Tibial nerve (tissue), 3 donors: ENCODE measurements around the gene TNFRSF6B.

ENCODE experiments used
- CTCF ChIP-seq, 5 experiments: fragments of 200-600 bp in 3 of 5; fragments of 450-650 bp in 2 of 5; sonication (generic) in 3 of 5; IDR thresholded peaks; one replicate each; pipeline ENCODE4 v1.5.1; 2016 to 2019; ENCODE audit warnings: antibody characterized with exemption in 5 of 5, mild to moderate bottlenecking in 3 of 5, moderate library complexity in 2 of 5
- POLR2A ChIP-seq, 2 donors: fragments of 450-650 bp; IDR thresholded peaks; one replicate each; pipeline ENCODE4 v1.6.1; 2017; ENCODE audit warnings: antibody characterized with exemption in 2 of 2, mild to moderate bottlenecking in 2 of 2, moderate library complexity in 2 of 2

GRCh38 chr20:63741676-63742380 is 45.4 kb downstream of the TNFRSF6B start:
- TF ChIP-seq POLR2A (IDR thresholded peaks at IDR 0.05) (no peak), CTCF (IDR thresholded peaks at IDR 0.05) (no peak)
